HepG2 (cell line): ENCODE measurements around the gene ZNF22. TPM values are rescaled to one million over a fixed set of nuclear protein-coding genes. Genes with fewer than 3 reads are reported as not detected.

Experiments used
- CCDC6 ChIP-seq: sonication (generic); formaldehyde crosslinking; IDR thresholded peaks from 2 replicates; pipeline ENCODE4 v1.8.1; 2022; ENCODE audit warnings: mild to moderate bottlenecking, missing genetic modification reagents, moderate library complexity
- FOXK1 ChIP-seq: sonication (generic); formaldehyde crosslinking; IDR thresholded peaks from 2 replicates; pipeline ENCODE4 v1.4.0; 2020; ENCODE audit warnings: low read depth, missing genetic modification reagents, borderline replicate concordance
- ZFYVE20 ChIP-seq: sonication (generic); formaldehyde crosslinking; IDR thresholded peaks from 2 replicates; pipeline ENCODE4 v1.8.0; 2023; ENCODE audit warnings: low read depth, mild to moderate bottlenecking, moderate library complexity, missing genetic modification reagents, borderline replicate concordance
- ZIK1 ChIP-seq: sonication (generic); formaldehyde crosslinking; IDR thresholded peaks from 2 replicates; pipeline ENCODE4 v1.5.0; 2020; ENCODE audit warnings: mild to moderate bottlenecking, low read depth, missing genetic modification reagents, borderline replicate concordance
- ZNF441 ChIP-seq: sonication (generic); formaldehyde crosslinking; IDR thresholded peaks from 2 replicates; pipeline ENCODE4 v1.7.0; 2021; ENCODE audit warnings: missing genetic modification reagents, borderline replicate concordance
- ZNF562 ChIP-seq: sonication (generic); formaldehyde crosslinking; IDR thresholded peaks from 2 replicates; pipeline ENCODE4 v1.8.0; 2022; ENCODE audit warnings: missing genetic modification reagents, borderline replicate concordance
- ZNF839 ChIP-seq: sonication (generic); formaldehyde crosslinking; IDR thresholded peaks from 2 replicates; pipeline ENCODE4 v1.4.0; 2020; ENCODE audit warnings: missing genetic modification reagents, mild to moderate bottlenecking, borderline replicate concordance
- polyA plus RNA-seq, 8 experiments: library from polyadenylated mRNA; depleted of rRNA in 3 of 8; stranded (reverse) in 7 of 8; unstranded in 1 of 8; fragments of >200 nt; fragmentation: Illumina TruSeq in 4 of 8; extraction: Trizol in 4 of 8; gene quantifications; 2 replicates each; pipeline versions ENCODE4 v1.2.1 to v1.2.3, GENCODE V29; 2011 to 2016; ENCODE audit warnings: low read depth in 4 of 8, missing spikeins in 1 of 8, mixed read lengths in 1 of 8; ENCODE audit not compliant: insufficient read depth in 1 of 8
- total RNA-seq, 5 experiments: library from RNA; depleted of rRNA; stranded (reverse); fragments of >200 nt; fragmentation: Illumina TruSeq; extraction: Trizol; gene quantifications; 2 replicates each; pipeline ENCODE4 v1.2.3, GENCODE V29; 2016; ENCODE audit warnings: low read depth in 1 of 5
- TF ChIP-seq, protein P1 (sequence below): sonication (generic); formaldehyde crosslinking; IDR thresholded peaks from 2 replicates; pipeline ENCODE4 v1.4.0; 2020; ENCODE audit warnings: missing genetic modification reagents
- TF ChIP-seq, protein P2 (sequence below): sonication (generic); formaldehyde crosslinking; IDR thresholded peaks from 2 replicates; pipeline ENCODE4 v1.4.0; 2020; ENCODE audit warnings: low read depth, mild to moderate bottlenecking, missing genetic modification reagents
- TF ChIP-seq, protein P3 (sequence below), 2 experiments: fragments of 450-650 bp in 1 of 2; sonication (generic) in 1 of 2; formaldehyde crosslinking in 1 of 2; IDR thresholded peaks; 2 replicates each; pipeline versions ENCODE4 v1.6.1 to v1.8.0; 2016 to 2022; ENCODE audit warnings: antibody characterized with exemption in 1 of 2, mild to moderate bottlenecking in 1 of 2, missing genetic modification reagents in 1 of 2

ZNF22 gene
- total and polyA plus RNA-seq, 2 of the 13 experiments (the other 11 are each of a cell fraction or from before 2014, with no cell fraction given) = 0.40 to 1.3 TPM

DNA sequence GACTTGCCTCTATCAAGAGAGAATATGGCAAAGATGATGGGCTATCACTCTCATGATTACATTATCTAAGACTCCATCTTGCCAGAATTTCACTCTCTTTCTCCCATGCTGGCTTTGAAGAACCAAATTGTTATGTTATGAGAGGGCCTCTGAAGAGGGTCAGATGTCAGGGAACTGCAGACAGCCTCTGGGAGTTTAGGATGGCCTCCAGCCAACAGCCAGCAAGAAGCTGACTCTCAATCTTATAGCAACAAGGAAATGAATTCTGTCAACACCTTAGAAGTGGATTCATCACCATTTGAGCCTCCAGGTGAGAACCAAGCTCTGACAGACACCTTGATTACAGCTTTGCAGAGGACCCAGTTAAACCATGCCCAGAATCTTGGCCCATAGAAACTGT lies 33.6 kb downstream of the ZNF22 start (continued):
- TF ChIP-seq, protein P1, sequence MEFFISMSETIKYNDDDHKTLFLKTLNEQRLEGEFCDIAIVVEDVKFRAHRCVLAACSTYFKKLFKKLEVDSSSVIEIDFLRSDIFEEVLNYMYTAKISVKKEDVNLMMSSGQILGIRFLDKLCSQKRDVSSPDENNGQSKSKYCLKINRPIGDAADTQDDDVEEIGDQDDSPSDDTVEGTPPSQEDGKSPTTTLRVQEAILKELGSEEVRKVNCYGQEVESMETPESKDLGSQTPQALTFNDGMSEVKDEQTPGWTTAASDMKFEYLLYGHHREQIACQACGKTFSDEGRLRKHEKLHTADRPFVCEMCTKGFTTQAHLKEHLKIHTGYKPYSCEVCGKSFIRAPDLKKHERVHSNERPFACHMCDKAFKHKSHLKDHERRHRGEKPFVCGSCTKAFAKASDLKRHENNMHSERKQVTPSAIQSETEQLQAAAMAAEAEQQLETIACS = no peak
- TF ChIP-seq ZNF441 (CRISPR knock-in tag) (no peak), ZNF839 (CRISPR knock-in tag) (no peak), FOXK1 (CRISPR knock-in tag) (no peak), ZNF562 (CRISPR knock-in tag) (no peak), CCDC6 (CRISPR knock-in tag) (no peak), ZFYVE20 (CRISPR knock-in tag) (no peak), ZIK1 (CRISPR knock-in tag) (no peak)
- TF ChIP-seq, protein P2, sequence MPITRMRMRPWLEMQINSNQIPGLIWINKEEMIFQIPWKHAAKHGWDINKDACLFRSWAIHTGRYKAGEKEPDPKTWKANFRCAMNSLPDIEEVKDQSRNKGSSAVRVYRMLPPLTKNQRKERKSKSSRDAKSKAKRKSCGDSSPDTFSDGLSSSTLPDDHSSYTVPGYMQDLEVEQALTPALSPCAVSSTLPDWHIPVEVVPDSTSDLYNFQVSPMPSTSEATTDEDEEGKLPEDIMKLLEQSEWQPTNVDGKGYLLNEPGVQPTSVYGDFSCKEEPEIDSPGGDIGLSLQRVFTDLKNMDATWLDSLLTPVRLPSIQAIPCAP (CRISPR knock-in tag) = no peak
- TF ChIP-seq, protein P3, sequence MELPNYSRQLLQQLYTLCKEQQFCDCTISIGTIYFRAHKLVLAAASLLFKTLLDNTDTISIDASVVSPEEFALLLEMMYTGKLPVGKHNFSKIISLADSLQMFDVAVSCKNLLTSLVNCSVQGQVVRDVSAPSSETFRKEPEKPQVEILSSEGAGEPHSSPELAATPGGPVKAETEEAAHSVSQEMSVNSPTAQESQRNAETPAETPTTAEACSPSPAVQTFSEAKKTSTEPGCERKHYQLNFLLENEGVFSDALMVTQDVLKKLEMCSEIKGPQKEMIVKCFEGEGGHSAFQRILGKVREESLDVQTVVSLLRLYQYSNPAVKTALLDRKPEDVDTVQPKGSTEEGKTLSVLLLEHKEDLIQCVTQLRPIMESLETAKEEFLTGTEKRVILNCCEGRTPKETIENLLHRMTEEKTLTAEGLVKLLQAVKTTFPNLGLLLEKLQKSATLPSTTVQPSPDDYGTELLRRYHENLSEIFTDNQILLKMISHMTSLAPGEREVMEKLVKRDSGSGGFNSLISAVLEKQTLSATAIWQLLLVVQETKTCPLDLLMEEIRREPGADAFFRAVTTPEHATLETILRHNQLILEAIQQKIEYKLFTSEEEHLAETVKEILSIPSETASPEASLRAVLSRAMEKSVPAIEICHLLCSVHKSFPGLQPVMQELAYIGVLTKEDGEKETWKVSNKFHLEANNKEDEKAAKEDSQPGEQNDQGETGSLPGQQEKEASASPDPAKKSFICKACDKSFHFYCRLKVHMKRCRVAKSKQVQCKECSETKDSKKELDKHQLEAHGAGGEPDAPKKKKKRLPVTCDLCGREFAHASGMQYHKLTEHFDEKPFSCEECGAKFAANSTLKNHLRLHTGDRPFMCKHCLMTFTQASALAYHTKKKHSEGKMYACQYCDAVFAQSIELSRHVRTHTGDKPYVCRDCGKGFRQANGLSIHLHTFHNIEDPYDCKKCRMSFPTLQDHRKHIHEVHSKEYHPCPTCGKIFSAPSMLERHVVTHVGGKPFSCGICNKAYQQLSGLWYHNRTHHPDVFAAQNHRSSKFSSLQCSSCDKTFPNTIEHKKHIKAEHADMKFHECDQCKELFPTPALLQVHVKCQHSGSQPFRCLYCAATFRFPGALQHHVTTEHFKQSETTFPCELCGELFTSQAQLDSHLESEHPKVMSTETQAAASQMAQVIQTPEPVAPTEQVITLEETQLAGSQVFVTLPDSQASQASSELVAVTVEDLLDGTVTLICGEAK (IDR thresholded peaks at IDR 0.05) = no peak
- TF ChIP-seq, protein P3 (CRISPR knock-in tag; IDR thresholded peaks at IDR 0.05) = no peak
